ENCODE measurements around the gene VLDLR.

Gene VLDLR

DNA sequence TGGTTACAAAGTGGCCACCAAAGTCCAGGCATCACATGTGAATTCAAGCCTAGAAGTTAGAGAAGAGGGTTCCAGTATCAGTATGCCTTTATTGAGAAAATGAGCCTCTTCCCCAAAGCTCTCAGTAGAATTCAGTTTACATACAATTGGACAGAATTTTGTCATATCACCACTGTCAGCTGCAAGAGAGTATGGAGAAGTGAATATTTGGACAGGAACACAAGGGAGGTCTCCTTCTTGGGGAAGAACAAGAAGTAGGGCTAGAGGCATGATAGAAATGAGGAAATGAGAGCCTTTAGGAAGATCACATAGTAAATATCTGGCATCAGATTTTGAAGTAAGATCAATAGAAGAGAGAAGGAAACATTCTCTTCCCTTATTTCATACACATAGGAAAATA is 27.8 kb upstream of the VLDLR start:
- H3K36me3 ChIP-seq: no peaks in the 10 kb centered on the region
- no peak for DNase-seq
- H3K9me3 ChIP-seq (ENCODE audit: severe bottlenecking): no peaks in the 10 kb centered on the region
- no peaks in the 10 kb centered on the region for H3K27me3 ChIP-seq (ENCODE audit: insufficient read depth, low read depth, severe bottlenecking)
- H3K27ac ChIP-seq: no peak overlapping the region
- no peak overlapping the region for H3K4me3 ChIP-seq (ENCODE audit: low read depth, low read length)
- TF ChIP-seq CTCF (IDR thresholded peaks at IDR 0.05; ENCODE audit: low read depth, low read length): no peak

GRCh38 chr9:2595973-2596372 is 25.6 kb upstream of the VLDLR start:
- no peak overlapping the region for H3K4me3 ChIP-seq (ENCODE audit: low read depth, low read length)
- no peaks in the 10 kb centered on the region for H3K27me3 ChIP-seq (ENCODE audit: insufficient read depth, low read depth, severe bottlenecking)
- H3K9me3 ChIP-seq (ENCODE audit: severe bottlenecking): no peaks in the 10 kb centered on the region
- no peak overlapping the region for H3K27ac ChIP-seq
- no peak for TF ChIP-seq CTCF (IDR thresholded peaks at IDR 0.05; ENCODE audit: low read depth, low read length)
- H3K36me3 ChIP-seq: no peaks in the 10 kb centered on the region
- no peak for DNase-seq

DNA sequence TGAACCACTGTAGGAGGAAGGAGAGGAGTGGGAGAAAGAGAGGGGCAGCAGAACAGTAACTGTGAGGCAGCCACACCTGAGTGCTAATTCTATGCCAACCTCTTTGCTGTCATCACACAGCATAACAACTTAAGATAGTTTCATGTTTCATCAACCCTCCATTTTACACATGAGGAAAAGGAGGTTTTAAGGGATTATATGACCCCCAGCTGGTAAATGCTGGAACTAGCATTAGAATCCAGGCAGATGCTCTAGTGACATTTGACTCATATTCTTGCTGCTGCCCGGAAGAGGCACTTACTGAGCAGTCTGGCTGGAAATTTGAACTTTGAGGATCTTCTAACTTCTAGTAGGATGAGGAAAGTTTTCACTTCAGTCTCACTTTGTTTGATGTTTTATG is 24.1 kb upstream of the VLDLR start:
- no peaks in the 10 kb centered on the region for H3K9me3 ChIP-seq (ENCODE audit: severe bottlenecking)
- no peaks in the 10 kb centered on the region for H3K36me3 ChIP-seq
- DNase-seq: no peak
- H3K4me3 ChIP-seq (ENCODE audit: low read depth, low read length): no peak overlapping the region
- no peak overlapping the region for H3K27ac ChIP-seq
- TF ChIP-seq CTCF (IDR thresholded peaks at IDR 0.05; ENCODE audit: low read depth, low read length): no peak
- no peaks in the 10 kb centered on the region for H3K27me3 ChIP-seq (ENCODE audit: insufficient read depth, low read depth, severe bottlenecking)

DNA sequence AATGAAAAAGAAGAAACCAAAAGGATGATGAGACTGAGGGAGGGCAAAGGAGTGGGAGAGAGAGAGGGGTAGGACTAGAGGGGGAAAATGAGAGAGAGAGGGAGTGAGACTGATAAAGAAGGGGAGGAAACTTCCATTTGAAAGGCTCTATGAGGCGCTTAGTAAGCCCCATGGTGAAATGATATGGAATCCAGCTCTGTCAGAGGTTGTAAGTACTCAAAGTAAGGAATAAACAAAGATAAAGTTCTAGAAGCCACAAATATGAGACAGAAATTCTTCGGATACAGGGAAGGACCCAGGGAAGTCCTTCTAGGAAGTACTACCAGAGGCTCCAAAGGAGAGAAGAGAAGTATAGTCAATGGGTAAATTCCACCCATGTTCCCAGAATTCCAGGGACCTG is 21.7 kb upstream of the VLDLR start:
- no peak for DNase-seq
- Histone ChIP-seq H3K4me3 (ENCODE audit: low read depth, low read length) (no peak overlapping the region), H3K36me3 (no peaks in the 10 kb centered on the region), H3K27me3 (ENCODE audit: insufficient read depth, low read depth, severe bottlenecking) (no peaks in the 10 kb centered on the region), H3K27ac (no peak overlapping the region), H3K9me3 (ENCODE audit: severe bottlenecking) (no peaks in the 10 kb centered on the region)
- no peak for TF ChIP-seq CTCF (IDR thresholded peaks at IDR 0.05; ENCODE audit: low read depth, low read length)

- H3K36me3 ChIP-seq: no peaks in the 10 kb centered on the region
- no peaks in the 10 kb centered on the region for H3K27me3 ChIP-seq (ENCODE audit: insufficient read depth, low read depth, severe bottlenecking)
- 0 out of 2 replicates have a peak, but pooled peaks have one; percentile 7 for TF ChIP-seq CTCF (IDR thresholded peaks at IDR 0.05; ENCODE audit: low read depth, low read length)
- no peak overlapping the region for H3K4me3 ChIP-seq (ENCODE audit: low read depth, low read length)
- H3K27ac ChIP-seq: no peak overlapping the region
- no peak for DNase-seq
- no peaks in the 10 kb centered on the region for H3K9me3 ChIP-seq (ENCODE audit: severe bottlenecking)
Observed at GRCh38 chr9:2600307-2600706, 21.3 kb upstream of the VLDLR start.

- no peak for TF ChIP-seq CTCF (IDR thresholded peaks at IDR 0.05; ENCODE audit: low read depth, low read length)
- no peaks in the 10 kb centered on the region for H3K36me3 ChIP-seq
- no peak for DNase-seq
- no peaks in the 10 kb centered on the region for H3K9me3 ChIP-seq (ENCODE audit: severe bottlenecking)
- no peak overlapping the region for H3K4me3 ChIP-seq (ENCODE audit: low read depth, low read length)
- H3K27ac ChIP-seq: no peak overlapping the region
- no peaks in the 10 kb centered on the region for H3K27me3 ChIP-seq (ENCODE audit: insufficient read depth, low read depth, severe bottlenecking)
Observed at GRCh38 chr9:2601785-2602378, 19.7 kb upstream of the VLDLR start.

Data from WERI-Rb-1 (cell line).